HepG2 (cell line): ENCODE data around the gene GNG4. TPM values are rescaled to one million over a fixed set of nuclear protein-coding genes. Genes with fewer than 3 reads are reported as not detected.
A peak's percentile ranks its signal among the peaks of the same experiment; 100 is the strongest.

Experiments
- EZH2 ChIP-seq: conservative IDR thresholded peaks from 2 replicates; pipeline ENCODE4 v1.6.1; 2012; ENCODE audit warnings: mild to moderate bottlenecking, low read depth, low read length, moderate library complexity
- HDAC6 ChIP-seq: fragments of 200-600 bp; sonication (generic); IDR thresholded peaks from 2 replicates; pipeline ENCODE4 v1.7.0; 2017; ENCODE audit warnings: mild to moderate bottlenecking, antibody characterized with exemption, low read length, low read depth
- KDM2A ChIP-seq: sonication (generic); formaldehyde crosslinking; IDR thresholded peaks from 2 replicates; pipeline ENCODE4 v1.4.0; 2020; ENCODE audit warnings: low read depth, missing genetic modification reagents, borderline replicate concordance
- PPARG ChIP-seq: conservative IDR thresholded peaks from 2 replicates; pipeline ENCODE4 v1.6.1; 2016; ENCODE audit warnings: missing biosample characterization, missing genetic modification reagents
- SOX5 ChIP-seq: IDR thresholded peaks from 2 replicates; pipeline ENCODE4 v1.6.1; 2016; ENCODE audit warnings: borderline replicate concordance
- SPEN ChIP-seq: sonication (generic); formaldehyde crosslinking; IDR thresholded peaks from 2 replicates; pipeline ENCODE4 v1.5.1; 2020; ENCODE audit warnings: low read depth, mild to moderate bottlenecking, missing genetic modification reagents
- TEAD2 ChIP-seq: sonication (generic); formaldehyde crosslinking; IDR thresholded peaks from 2 replicates; pipeline ENCODE4 v1.9.0; 2021; ENCODE audit warnings: missing genetic modification reagents
- ZBTB42 ChIP-seq: sonication (generic); formaldehyde crosslinking; IDR thresholded peaks from 2 replicates; pipeline ENCODE4 v1.5.0; 2020; ENCODE audit warnings: mild to moderate bottlenecking, missing genetic modification reagents
- ZIK1 ChIP-seq: sonication (generic); formaldehyde crosslinking; IDR thresholded peaks from 2 replicates; pipeline ENCODE4 v1.5.0; 2020; ENCODE audit warnings: mild to moderate bottlenecking, low read depth, missing genetic modification reagents, borderline replicate concordance
- ZNF337 ChIP-seq: sonication (generic); formaldehyde crosslinking; IDR thresholded peaks from 2 replicates; pipeline ENCODE4 v1.5.1; 2020; ENCODE audit warnings: missing genetic modification reagents, low read depth, mild to moderate bottlenecking, borderline replicate concordance
- ZNF749 ChIP-seq: sonication (generic); formaldehyde crosslinking; IDR thresholded peaks from 2 replicates; pipeline ENCODE4 v1.8.0; 2022; ENCODE audit warnings: mild to moderate bottlenecking, missing genetic modification reagents, moderate library complexity, borderline replicate concordance
- ZNF839 ChIP-seq: sonication (generic); formaldehyde crosslinking; IDR thresholded peaks from 2 replicates; pipeline ENCODE4 v1.4.0; 2020; ENCODE audit warnings: missing genetic modification reagents, mild to moderate bottlenecking, borderline replicate concordance
- polyA plus RNA-seq, 8 experiments: library from polyadenylated mRNA; depleted of rRNA in 3 of 8; stranded (reverse) in 7 of 8; unstranded in 1 of 8; fragments of >200 nt; fragmentation: Illumina TruSeq in 4 of 8; extraction: Trizol in 4 of 8; gene quantifications; 2 replicates each; pipeline versions ENCODE4 v1.2.1 to v1.2.3, GENCODE V29; 2011 to 2016; ENCODE audit warnings: low read depth in 4 of 8, missing spikeins in 1 of 8, mixed read lengths in 1 of 8; ENCODE audit not compliant: insufficient read depth in 1 of 8
- total RNA-seq, 5 experiments: library from RNA; depleted of rRNA; stranded (reverse); fragments of >200 nt; fragmentation: Illumina TruSeq; extraction: Trizol; gene quantifications; 2 replicates each; pipeline ENCODE4 v1.2.3, GENCODE V29; 2016; ENCODE audit warnings: low read depth in 1 of 5
- TF ChIP-seq, protein P1 (sequence below): IDR thresholded peaks from 2 replicates; pipeline ENCODE4 v1.6.1; 2016; ENCODE audit warnings: low read depth
- TF ChIP-seq, protein P2 (sequence below): sonication (generic); formaldehyde crosslinking; IDR thresholded peaks from 2 replicates; pipeline ENCODE4 v1.4.0; 2020; ENCODE audit warnings: missing genetic modification reagents
- TF ChIP-seq, protein P3 (sequence below): sonication (generic); formaldehyde crosslinking; IDR thresholded peaks from 2 replicates; pipeline ENCODE4 v1.4.0; 2020; ENCODE audit warnings: missing genetic modification reagents
- TF ChIP-seq, protein P4 (sequence below), 2 experiments: sonication (generic) in 1 of 2; formaldehyde crosslinking in 1 of 2; IDR thresholded peaks; 2 replicates each; pipeline versions ENCODE4 v1.4.0 to v1.6.1; 2016 to 2020; ENCODE audit warnings: borderline replicate concordance in 1 of 2, low read depth in 1 of 2, mild to moderate bottlenecking in 1 of 2, missing genetic modification reagents in 1 of 2
- TF ChIP-seq, protein P5 (sequence below): IDR thresholded peaks from 2 replicates; pipeline ENCODE4 v1.6.1; 2016; ENCODE audit warnings: control low read depth

The GNG4 gene
- total and polyA plus RNA-seq, 2 of the 13 experiments (the other 11 are each of a cell fraction or from before 2014, with no cell fraction given): 27.1 to 69.5 TPM

DNA sequence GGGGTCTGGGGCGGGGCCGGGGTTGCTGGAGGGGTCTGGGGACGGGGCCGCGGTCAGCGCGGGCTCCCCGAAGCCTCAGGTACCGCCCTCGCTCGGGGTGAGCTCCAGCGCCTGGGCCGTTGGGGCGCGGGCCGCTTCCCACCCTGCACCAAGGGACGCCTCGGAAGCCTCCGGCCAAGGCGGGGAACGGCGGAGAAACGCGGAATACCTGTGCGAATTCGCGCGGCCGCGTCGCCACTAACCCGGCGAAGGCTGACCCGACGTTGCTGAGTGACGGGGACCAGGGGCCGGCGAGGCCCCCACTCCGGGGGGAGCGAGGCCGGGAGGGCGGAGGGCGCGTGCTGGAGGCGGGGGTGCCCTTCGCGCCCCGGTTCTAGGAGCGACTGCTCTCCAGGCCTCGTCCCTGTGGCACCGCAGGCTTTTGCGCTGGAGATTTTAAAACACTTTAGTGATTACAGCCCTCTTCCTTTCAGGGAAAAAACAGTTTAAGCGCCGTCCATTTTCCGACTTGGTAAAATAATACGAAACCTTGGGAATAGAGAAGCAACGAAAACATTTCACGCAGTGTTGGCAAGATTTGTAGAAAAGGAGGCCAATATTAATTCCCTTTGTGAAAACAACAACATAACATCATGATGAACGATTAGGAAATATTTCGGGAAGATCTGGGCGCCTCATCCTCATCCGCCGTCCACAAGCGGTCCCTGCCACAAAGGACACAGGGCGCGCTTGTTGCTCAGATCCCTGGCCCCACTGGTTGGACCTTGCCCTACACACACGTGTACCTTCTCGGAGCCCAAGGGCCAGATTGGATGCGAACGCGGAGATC, 971 bp upstream of the GNG4 start (continued):
- TF ChIP-seq, protein P1, sequence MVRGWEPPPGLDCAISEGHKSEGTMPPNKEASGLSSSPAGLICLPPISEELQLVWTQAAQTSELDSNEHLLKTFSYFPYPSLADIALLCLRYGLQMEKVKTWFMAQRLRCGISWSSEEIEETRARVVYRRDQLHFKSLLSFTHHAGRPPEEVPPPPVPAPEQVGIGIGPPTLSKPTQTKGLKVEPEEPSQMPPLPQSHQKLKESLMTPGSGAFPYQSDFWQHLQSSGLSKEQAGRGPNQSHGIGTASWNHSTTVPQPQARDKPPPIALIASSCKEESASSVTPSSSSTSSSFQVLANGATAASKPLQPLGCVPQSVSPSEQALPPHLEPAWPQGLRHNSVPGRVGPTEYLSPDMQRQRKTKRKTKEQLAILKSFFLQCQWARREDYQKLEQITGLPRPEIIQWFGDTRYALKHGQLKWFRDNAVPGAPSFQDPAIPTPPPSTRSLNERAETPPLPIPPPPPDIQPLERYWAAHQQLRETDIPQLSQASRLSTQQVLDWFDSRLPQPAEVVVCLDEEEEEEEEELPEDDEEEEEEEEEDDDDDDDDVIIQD: peak; percentile 72; the same call in 1 of the 2 replicates
- TF ChIP-seq, protein P2, sequence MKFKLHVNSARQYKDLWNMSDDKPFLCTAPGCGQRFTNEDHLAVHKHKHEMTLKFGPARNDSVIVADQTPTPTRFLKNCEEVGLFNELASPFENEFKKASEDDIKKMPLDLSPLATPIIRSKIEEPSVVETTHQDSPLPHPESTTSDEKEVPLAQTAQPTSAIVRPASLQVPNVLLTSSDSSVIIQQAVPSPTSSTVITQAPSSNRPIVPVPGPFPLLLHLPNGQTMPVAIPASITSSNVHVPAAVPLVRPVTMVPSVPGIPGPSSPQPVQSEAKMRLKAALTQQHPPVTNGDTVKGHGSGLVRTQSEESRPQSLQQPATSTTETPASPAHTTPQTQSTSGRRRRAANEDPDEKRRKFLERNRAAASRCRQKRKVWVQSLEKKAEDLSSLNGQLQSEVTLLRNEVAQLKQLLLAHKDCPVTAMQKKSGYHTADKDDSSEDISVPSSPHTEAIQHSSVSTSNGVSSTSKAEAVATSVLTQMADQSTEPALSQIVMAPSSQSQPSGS (CRISPR knock-in tag): peak; percentile 73
- no peak for TF ChIP-seq ZNF839 (CRISPR knock-in tag)
- TF ChIP-seq KDM2A (CRISPR knock-in tag): peak; percentile 86
- TF ChIP-seq, protein P3, sequence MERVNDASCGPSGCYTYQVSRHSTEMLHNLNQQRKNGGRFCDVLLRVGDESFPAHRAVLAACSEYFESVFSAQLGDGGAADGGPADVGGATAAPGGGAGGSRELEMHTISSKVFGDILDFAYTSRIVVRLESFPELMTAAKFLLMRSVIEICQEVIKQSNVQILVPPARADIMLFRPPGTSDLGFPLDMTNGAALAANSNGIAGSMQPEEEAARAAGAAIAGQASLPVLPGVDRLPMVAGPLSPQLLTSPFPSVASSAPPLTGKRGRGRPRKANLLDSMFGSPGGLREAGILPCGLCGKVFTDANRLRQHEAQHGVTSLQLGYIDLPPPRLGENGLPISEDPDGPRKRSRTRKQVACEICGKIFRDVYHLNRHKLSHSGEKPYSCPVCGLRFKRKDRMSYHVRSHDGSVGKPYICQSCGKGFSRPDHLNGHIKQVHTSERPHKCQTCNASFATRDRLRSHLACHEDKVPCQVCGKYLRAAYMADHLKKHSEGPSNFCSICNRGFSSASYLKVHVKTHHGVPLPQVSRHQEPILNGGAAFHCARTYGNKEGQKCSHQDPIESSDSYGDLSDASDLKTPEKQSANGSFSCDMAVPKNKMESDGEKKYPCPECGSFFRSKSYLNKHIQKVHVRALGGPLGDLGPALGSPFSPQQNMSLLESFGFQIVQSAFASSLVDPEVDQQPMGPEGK: peak; percentile 90
- TF ChIP-seq EZH2: no peak
- no peak; the same call in 1 of the 2 replicates for TF ChIP-seq ZIK1
- 0 out of 2 replicates have a peak, but pooled peaks have one; percentile 62 for TF ChIP-seq ZNF337 (CRISPR knock-in tag)
- TF ChIP-seq ZNF749 (CRISPR knock-in tag): 0 out of 2 replicates have a peak, but pooled peaks have one; percentile 54
- no peak for TF ChIP-seq TEAD2
- peak; percentile 91 for TF ChIP-seq SOX5
- TF ChIP-seq SPEN (CRISPR knock-in tag): peak; percentile 89
- TF ChIP-seq, protein P4, sequence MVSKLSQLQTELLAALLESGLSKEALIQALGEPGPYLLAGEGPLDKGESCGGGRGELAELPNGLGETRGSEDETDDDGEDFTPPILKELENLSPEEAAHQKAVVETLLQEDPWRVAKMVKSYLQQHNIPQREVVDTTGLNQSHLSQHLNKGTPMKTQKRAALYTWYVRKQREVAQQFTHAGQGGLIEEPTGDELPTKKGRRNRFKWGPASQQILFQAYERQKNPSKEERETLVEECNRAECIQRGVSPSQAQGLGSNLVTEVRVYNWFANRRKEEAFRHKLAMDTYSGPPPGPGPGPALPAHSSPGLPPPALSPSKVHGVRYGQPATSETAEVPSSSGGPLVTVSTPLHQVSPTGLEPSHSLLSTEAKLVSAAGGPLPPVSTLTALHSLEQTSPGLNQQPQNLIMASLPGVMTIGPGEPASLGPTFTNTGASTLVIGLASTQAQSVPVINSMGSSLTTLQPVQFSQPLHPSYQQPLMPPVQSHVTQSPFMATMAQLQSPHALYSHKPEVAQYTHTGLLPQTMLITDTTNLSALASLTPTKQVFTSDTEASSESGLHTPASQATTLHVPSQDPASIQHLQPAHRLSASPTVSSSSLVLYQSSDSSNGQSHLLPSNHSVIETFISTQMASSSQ (IDR thresholded peaks at IDR 0.05; ENCODE audit: low read depth): 0 out of 2 replicates have a peak, but pooled peaks have one; percentile 12
- TF ChIP-seq, protein P4 (CRISPR knock-in tag; IDR thresholded peaks at IDR 0.05; ENCODE audit: borderline replicate concordance): peak; percentile 31; the same call in 1 of the 2 replicates
- TF ChIP-seq, protein P5, sequence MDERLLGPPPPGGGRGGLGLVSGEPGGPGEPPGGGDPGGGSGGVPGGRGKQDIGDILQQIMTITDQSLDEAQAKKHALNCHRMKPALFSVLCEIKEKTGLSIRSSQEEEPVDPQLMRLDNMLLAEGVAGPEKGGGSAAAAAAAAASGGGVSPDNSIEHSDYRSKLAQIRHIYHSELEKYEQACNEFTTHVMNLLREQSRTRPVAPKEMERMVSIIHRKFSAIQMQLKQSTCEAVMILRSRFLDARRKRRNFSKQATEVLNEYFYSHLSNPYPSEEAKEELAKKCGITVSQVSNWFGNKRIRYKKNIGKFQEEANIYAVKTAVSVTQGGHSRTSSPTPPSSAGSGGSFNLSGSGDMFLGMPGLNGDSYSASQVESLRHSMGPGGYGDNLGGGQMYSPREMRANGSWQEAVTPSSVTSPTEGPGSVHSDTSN (CRISPR knock-in tag): peak; percentile 50; the same call in 1 of the 2 replicates
- TF ChIP-seq HDAC6: no peak
- TF ChIP-seq PPARG (CRISPR knock-in tag): no peak; the same call in 1 of the 2 replicates
- no peak for TF ChIP-seq ZBTB42 (CRISPR knock-in tag)
